ENCODE data around the gene TRIM10. TPM values are rescaled to one million over a fixed set of nuclear protein-coding genes. Genes with fewer than 3 reads are reported as not detected.

Gene TRIM10
- total RNA-seq, 2 experiments from 2014 or later: 0.19 to 0.25 TPM

GRCh38 chr6:30194797-30195690 is 34.0 kb upstream of the TRIM10 start:
- peaks cover 5% of the 10 kb centered on the region for H3K4me1 Mint-ChIP-seq (ENCODE audit: low read depth)
- intact Hi-C loops (cut with micrococcal nuclease): no loop called here
- CTCF ChIA-PET: interaction anchor here (0.5 kb wide), 1 partner anchor 190 kb away, joined by 4 read pairs; no protein-coding TSS in a partner anchor
- no peaks in the 10 kb centered on the region for H3K9me3 Mint-ChIP-seq
- H3K36me3 Mint-ChIP-seq (ENCODE audit: low read depth): peaks cover 20% of the 10 kb centered on the region
- no peak overlapping the region for H3K27ac Mint-ChIP-seq
- no peak overlapping the region for H3K4me3 Mint-ChIP-seq
- no peaks in the 10 kb centered on the region for H3K27me3 Mint-ChIP-seq (ENCODE audit: low read depth)
- no peak for DNase-seq

GRCh38 chr6:30192076-30192475 is 31.1 kb upstream of the TRIM10 start:
- no peaks in the 10 kb centered on the region for H3K27me3 Mint-ChIP-seq (ENCODE audit: low read depth)
- peaks cover 24% of the 10 kb centered on the region for H3K36me3 Mint-ChIP-seq (ENCODE audit: low read depth)
- peaks cover 3% of the 10 kb centered on the region for H3K4me1 Mint-ChIP-seq (ENCODE audit: low read depth)
- H3K9me3 Mint-ChIP-seq: no peaks in the 10 kb centered on the region
- H3K27ac Mint-ChIP-seq: no peak overlapping the region
- DNase-seq: no peak
- no peak overlapping the region for H3K4me3 Mint-ChIP-seq
- intact Hi-C loops (cut with micrococcal nuclease): no loop called here
- CTCF ChIA-PET: no interaction called here

GRCh38 chr6:30188541-30188940 is 27.5 kb upstream of the TRIM10 start:
- intact Hi-C loops (cut with micrococcal nuclease): no loop called here
- CTCF ChIA-PET: no interaction called here

GRCh38 chr6:30185846-30186484 is 25.0 kb upstream of the TRIM10 start:
- no peak for DNase-seq
- intact Hi-C loops (cut with micrococcal nuclease): no loop called here
- Mint-ChIP-seq H3K4me3 (no peak overlapping the region), H3K4me1 (ENCODE audit: low read depth) (no peaks in the 10 kb centered on the region), H3K9me3 (peaks cover 1% of the 10 kb centered on the region), H3K27me3 (ENCODE audit: low read depth) (no peaks in the 10 kb centered on the region), H3K36me3 (ENCODE audit: low read depth) (peaks cover 32% of the 10 kb centered on the region), H3K27ac (peak overlapping the region; percentile 12)
- CTCF ChIA-PET: no interaction called here

More at GRCh38 chr6:30188541-30188940, 27.5 kb upstream of the TRIM10 start:
- Mint-ChIP-seq H3K27me3 (ENCODE audit: low read depth) (no peaks in the 10 kb centered on the region), H3K9me3 (no peaks in the 10 kb centered on the region), H3K27ac (no peak overlapping the region), H3K4me1 (ENCODE audit: low read depth) (no peaks in the 10 kb centered on the region), H3K36me3 (ENCODE audit: low read depth) (peaks cover 34% of the 10 kb centered on the region), H3K4me3 (no peak overlapping the region)
- no peak for DNase-seq

GRCh38 chr6:30184417-30185031 is 23.5 kb upstream of the TRIM10 start:
- no peak overlapping the region for H3K4me3 Mint-ChIP-seq
- peaks cover 8% of the 10 kb centered on the region for H3K9me3 Mint-ChIP-seq
- no peak for DNase-seq
- H3K36me3 Mint-ChIP-seq (ENCODE audit: low read depth): peaks cover 29% of the 10 kb centered on the region
- H3K27ac Mint-ChIP-seq: no peak overlapping the region
- no peaks in the 10 kb centered on the region for H3K27me3 Mint-ChIP-seq (ENCODE audit: low read depth)
- CTCF ChIA-PET: interaction anchor here (0.8 kb wide), 1 partner anchor 84 kb away, joined by 3 read pairs; no protein-coding TSS in a partner anchor
- no peaks in the 10 kb centered on the region for H3K4me1 Mint-ChIP-seq (ENCODE audit: low read depth)
- intact Hi-C loops (cut with micrococcal nuclease): no loop called here

GRCh38 chr6:30180145-30180544 is 19.1 kb upstream of the TRIM10 start:
- no peak overlapping the region for H3K4me3 Mint-ChIP-seq
- H3K9me3 Mint-ChIP-seq: peaks cover 10% of the 10 kb centered on the region
- no peak for DNase-seq
- CTCF ChIA-PET: no interaction called here
- no peak overlapping the region for H3K27ac Mint-ChIP-seq
- H3K4me1 Mint-ChIP-seq (ENCODE audit: low read depth): no peaks in the 10 kb centered on the region
- peaks cover 4% of the 10 kb centered on the region for H3K36me3 Mint-ChIP-seq (ENCODE audit: low read depth)
- peaks cover 25% of the 10 kb centered on the region for H3K27me3 Mint-ChIP-seq (ENCODE audit: low read depth)
- intact Hi-C loops (cut with micrococcal nuclease): no loop called here

- H3K4me1 Mint-ChIP-seq (ENCODE audit: low read depth): no peaks in the 10 kb centered on the region
- intact Hi-C loops (cut with micrococcal nuclease): loop anchor here (10.0 kb wide), 1 partner anchor 164 kb away; no protein-coding TSS in a partner anchor
- no peaks in the 10 kb centered on the region for H3K36me3 Mint-ChIP-seq (ENCODE audit: low read depth)
- no peak for DNase-seq
- H3K27ac Mint-ChIP-seq: no peak overlapping the region
- H3K27me3 Mint-ChIP-seq (ENCODE audit: low read depth): peaks cover 31% of the 10 kb centered on the region
- H3K9me3 Mint-ChIP-seq: peaks cover 10% of the 10 kb centered on the region
- no peak overlapping the region for H3K4me3 Mint-ChIP-seq
- CTCF ChIA-PET: interaction anchor here (0.6 to 1.1 kb wide), 3 partner anchors 18 to 47 kb away, joined by 3 to 5 read pairs (median 5); no protein-coding TSS in a partner anchor
These were observed 17.8 kb upstream of the TRIM10 start for GRCh38 chr6:30178837-30179236.

- DNase-seq: no peak
- CTCF ChIA-PET: interaction anchor here (1.3 kb wide), 1 partner anchor 72 kb away, joined by 5 read pairs; no protein-coding TSS in a partner anchor
- H3K9me3 Mint-ChIP-seq: peaks cover 7% of the 10 kb centered on the region
- no peaks in the 10 kb centered on the region for H3K36me3 Mint-ChIP-seq (ENCODE audit: low read depth)
- H3K4me3 Mint-ChIP-seq: no peak overlapping the region
- peaks cover 2% of the 10 kb centered on the region for H3K4me1 Mint-ChIP-seq (ENCODE audit: low read depth)
- no peak overlapping the region for H3K27ac Mint-ChIP-seq
- intact Hi-C loops (cut with micrococcal nuclease): loop anchor here (10.0 kb wide), 1 partner anchor 161 kb away; no protein-coding TSS in a partner anchor
- peaks cover 46% of the 10 kb centered on the region for H3K27me3 Mint-ChIP-seq (ENCODE audit: low read depth)
These were observed 14.8 kb upstream of the TRIM10 start for GRCh38 chr6:30175765-30176164.

- Mint-ChIP-seq H3K9me3 (no peaks in the 10 kb centered on the region), H3K4me3 (no peak overlapping the region), H3K27ac (no peak overlapping the region), H3K36me3 (ENCODE audit: low read depth) (no peaks in the 10 kb centered on the region), H3K27me3 (ENCODE audit: low read depth) (peaks cover 50% of the 10 kb centered on the region), H3K4me1 (ENCODE audit: low read depth) (peaks cover 9% of the 10 kb centered on the region)
- DNase-seq: no peak
- CTCF ChIA-PET: no interaction called here
- intact Hi-C loops (cut with micrococcal nuclease): loop anchor here (10.0 kb wide), 1 partner anchor 158 kb away; no protein-coding TSS in a partner anchor
These were observed 11.7 kb upstream of the TRIM10 start for GRCh38 chr6:30172681-30173080.

- H3K27me3 Mint-ChIP-seq (ENCODE audit: low read depth): peaks cover 48% of the 10 kb centered on the region
- CTCF ChIA-PET: interaction anchor here (0.6 to 2.2 kb wide), 5 partner anchors 40 to 111 kb away, joined by 4 to 12 read pairs (median 8); partner anchors contain the start of gene POLR1H
- peaks cover 17% of the 10 kb centered on the region for H3K4me1 Mint-ChIP-seq (ENCODE audit: low read depth)
- H3K4me3 Mint-ChIP-seq: peak overlapping the region; percentile 40
- intact Hi-C loops (cut with micrococcal nuclease): loop anchor here (10.0 kb wide), 1 partner anchor 157 kb away; no protein-coding TSS in a partner anchor
- H3K27ac Mint-ChIP-seq: no peak overlapping the region
- DNase-seq: no peak
- no peaks in the 10 kb centered on the region for H3K36me3 Mint-ChIP-seq (ENCODE audit: low read depth)
- no peaks in the 10 kb centered on the region for H3K9me3 Mint-ChIP-seq
These were observed 10.9 kb upstream of the TRIM10 start for GRCh38 chr6:30171677-30172471.

All from activated naive CD4-positive, alpha-beta T cell treated with anti-CD3 and anti-CD28 coated beads for 36 hours (primary cell).